Anterior cingulate cortex (tissue), 58 donors: ENCODE measurements around the gene UCK1.
A peak's percentile ranks its signal among the peaks of the same experiment; 100 is the strongest.
"Not testable (repeated sequence)": the region's sequence is repeated elsewhere in the genome, so short reads cannot be mapped to it uniquely, and the experiment has no call there.

Source experiments
- DNase-seq, 58 donors: peaks; one replicate each; lab custom pipeline; 2025; lab: John Stamatoyannopoulos, UW

UCK1 gene

GRCh38 chr9:131554843-131555351, 23.8 kb upstream of the UCK1 start:
- DNase-seq = no peak

GRCh38 chr9:131554087-131554842, 23.2 kb upstream of the UCK1 start:
- DNase-seq = no peak

GRCh38 chr9:131552030-131552429, 21.0 kb upstream of the UCK1 start:
- DNase-seq = no peak

- not testable (repeated sequence) for DNase-seq
These were observed 19.4 kb upstream of the UCK1 start for GRCh38 chr9:131550465-131550864.

GRCh38 chr9:131549186-131549585, 18.1 kb upstream of the UCK1 start:
- DNase-seq = not testable (repeated sequence)

GRCh38 chr9:131546336-131547084, 15.4 kb upstream of the UCK1 start:
- DNase-seq = no peak

GRCh38 chr9:131545786-131546335, 14.8 kb upstream of the UCK1 start:
- DNase-seq = no peak

GRCh38 chr9:131545003-131545785, 14.1 kb upstream of the UCK1 start, which contains the start of gene PRRT1B:
PRRT1B (plus strand) TSS chr9:131545523; CDS start chr9:131545616, 93 bp downstream.
- no peak for DNase-seq

- no peak for DNase-seq
These were observed 12.1 kb upstream of the UCK1 start for GRCh38 chr9:131543141-131543540.

GRCh38 chr9:131539223-131539923, 8.3 kb upstream of the UCK1 start:
- no peak for DNase-seq

- DNase-seq = no peak
These were observed 6.9 kb upstream of the UCK1 start for GRCh38 chr9:131537946-131538345.

- no peak for DNase-seq
These were observed 3.7 kb upstream of the UCK1 start for GRCh38 chr9:131534721-131535237.

GRCh38 chr9:131530546-131530919, 530 bp downstream of the UCK1 start:
- peak in 3 of 58 donors; percentile 16 to 38 (median 23) for DNase-seq

- no peak for DNase-seq
These were observed 1.2 kb downstream of the UCK1 start for GRCh38 chr9:131529597-131530545.

- DNase-seq = no peak
These were observed 2.1 kb downstream of the UCK1 start for GRCh38 chr9:131528886-131529505.

- no peak for DNase-seq
These were observed 2.9 kb downstream of the UCK1 start for GRCh38 chr9:131528186-131528585.

- DNase-seq = peak in 50 of 58 donors; percentile 12 to 91 (median 66)
These were observed 5.2 kb downstream of the UCK1 start for GRCh38 chr9:131525643-131526565.
